Liver (tissue), 9 donors: ENCODE data around the gene HAO2. TPM values are rescaled to one million over a fixed set of nuclear protein-coding genes. Genes with fewer than 3 reads are reported as not detected.

ENCODE experiments used
- DNase-seq: peaks from one replicate; pipeline ENCODE4 v3.0.0-alpha.2; 2017; ENCODE audit warnings: low spot score
- H3K27ac ChIP-seq, 2 donors: one replicate each; pipeline ENCODE4 v1.7.0; 2013; ENCODE audit warnings: inconsistent platforms in 2 of 2, low read length in 2 of 2, control low read depth in 1 of 2, low read depth in 1 of 2, mild to moderate bottlenecking in 1 of 2
- H3K27me3 ChIP-seq, 4 donors: one replicate each; pipeline versions ENCODE4 v1.6.1 to v1.7.0; 2013; ENCODE audit warnings: low read length in 3 of 4, inconsistent platforms in 1 of 4, mild to moderate bottlenecking in 1 of 4, moderate library complexity in 1 of 4; ENCODE audit not compliant: control insufficient read depth in 4 of 4, insufficient read depth in 4 of 4
- H3K36me3 ChIP-seq, 4 donors: one replicate each; pipeline versions ENCODE4 v1.6.1 to v1.7.0; 2013; ENCODE audit warnings: low read length in 3 of 4, mild to moderate bottlenecking in 3 of 4, low read depth in 1 of 4, moderate library complexity in 1 of 4; ENCODE audit not compliant: control insufficient read depth in 4 of 4, insufficient read depth in 3 of 4
- H3K4me1 ChIP-seq, 4 donors: one replicate each; pipeline versions ENCODE4 v1.6.1 to v1.7.0; 2013; ENCODE audit warnings: low read length in 3 of 4, mild to moderate bottlenecking in 3 of 4, moderate library complexity in 1 of 4; ENCODE audit not compliant: control insufficient read depth in 4 of 4, insufficient read depth in 4 of 4
- H3K4me3 ChIP-seq, 3 donors: one replicate each; pipeline versions ENCODE4 v1.6.1 to v1.7.0; 2013; ENCODE audit warnings: low read length in 3 of 3, control low read depth in 1 of 3, low read depth in 1 of 3, mild to moderate bottlenecking in 1 of 3
- H3K9ac ChIP-seq, 2 donors: one replicate each; pipeline ENCODE4 v1.7.0; 2013; ENCODE audit warnings: low read length in 2 of 2, mild to moderate bottlenecking in 2 of 2, moderate library complexity in 2 of 2, control low read depth in 1 of 2, low read depth in 1 of 2
- H3K9me3 ChIP-seq, 4 donors: one replicate each; pipeline versions ENCODE4 v1.6.1 to v1.7.0; 2013; ENCODE audit warnings: low read length in 3 of 4; ENCODE audit not compliant: control insufficient read depth in 4 of 4
- ATF3 ChIP-seq: IDR thresholded peaks from 2 replicates; pipeline ENCODE4 v1.6.1; 2016; ENCODE audit warnings: antibody characterized with exemption
- CTCF ChIP-seq: fragments of 150-350 bp; IDR thresholded peaks from 2 replicates; pipeline ENCODE4 v1.5.1; 2017; ENCODE audit warnings: improper control_type of control experiment, low read depth, low read length; ENCODE audit not compliant: missing input control
- EGR1 ChIP-seq, 2 donors: IDR thresholded peaks; 2 replicates each; pipeline ENCODE4 v1.6.1; 2016 to 2018; ENCODE audit warnings: antibody characterized with exemption in 2 of 2, low read depth in 2 of 2
- FOXA1 ChIP-seq: IDR thresholded peaks from 2 replicates; pipeline ENCODE4 v1.6.1; 2016; ENCODE audit warnings: antibody characterized with exemption
- HNF4A ChIP-seq, 2 donors: conservative IDR thresholded peaks; 2 replicates each; pipeline ENCODE4 v1.6.1; 2016; ENCODE audit warnings: antibody characterized with exemption in 2 of 2, mild to moderate bottlenecking in 2 of 2
- JUND ChIP-seq, 2 donors: IDR thresholded peaks; 2 replicates each; pipeline ENCODE4 v1.6.1; 2016; ENCODE audit warnings: antibody characterized with exemption in 2 of 2
- NR2F2 ChIP-seq: IDR thresholded peaks from 2 replicates; pipeline ENCODE4 v1.6.1; 2016; ENCODE audit warnings: antibody characterized with exemption
- RAD21 ChIP-seq, 2 donors: IDR thresholded peaks; 2 replicates each; pipeline ENCODE4 v1.6.1; 2016; ENCODE audit warnings: antibody characterized with exemption in 2 of 2, mild to moderate bottlenecking in 2 of 2
- REST ChIP-seq: IDR thresholded peaks from 2 replicates; pipeline ENCODE4 v1.6.1; 2016; ENCODE audit warnings: antibody characterized with exemption, mild to moderate bottlenecking
- RXRA ChIP-seq, 2 donors: IDR thresholded peaks; 2 replicates each; pipeline ENCODE4 v1.6.1; 2017 to 2018; ENCODE audit warnings: antibody characterized with exemption in 2 of 2, mild to moderate bottlenecking in 1 of 2
- SP1 ChIP-seq: IDR thresholded peaks from 2 replicates; pipeline ENCODE4 v1.6.1; 2018; ENCODE audit warnings: antibody characterized with exemption, mild to moderate bottlenecking
- TAF1 ChIP-seq: conservative IDR thresholded peaks from 2 replicates; pipeline ENCODE4 v1.6.1; 2016; ENCODE audit warnings: antibody characterized with exemption, mild to moderate bottlenecking
- YY1 ChIP-seq: IDR thresholded peaks from 2 replicates; pipeline ENCODE4 v1.6.1; 2016; ENCODE audit warnings: antibody characterized with exemption, mild to moderate bottlenecking
- ZBTB33 ChIP-seq: IDR thresholded peaks from 2 replicates; pipeline ENCODE4 v1.6.1; 2016; ENCODE audit warnings: antibody characterized with exemption
- WGBS: extraction: QIAGEN DNeasy Blood & Tissue Kit; methylation state at CpG from one replicate; pipeline ENCODE4 v1.1.7; 2013; 5-methylcytosine and 5-hydroxymethylcytosine counted together
- polyA plus RNA-seq, 2 donors: library from polyadenylated mRNA; stranded (reverse) in 1 of 2; unstranded in 1 of 2; fragments of 200-250 nt in 1 of 2; fragments of >200 nt in 1 of 2; fragmentation: Nextera tagmentation in 1 of 2; extraction: Ambion mirVana in 1 of 2; gene quantifications; one replicate each; pipeline versions ENCODE4 v1.2.1 to v1.2.3, GENCODE V29; 2013 to 2015
- total RNA-seq, 2 donors: library from RNA; depleted of rRNA; stranded (reverse); fragments of >200 nt; gene quantifications; one replicate each; pipeline ENCODE4 v1.2.3, GENCODE V29; 2014
- TF ChIP-seq, protein P1 (sequence below): IDR thresholded peaks from 2 replicates; pipeline ENCODE4 v1.6.1; 2016; ENCODE audit warnings: antibody characterized with exemption
- donor health status: healthy.
- donor health status: healthy.
- donor health status: healthy.
- donor health status: healthy.
- donor health status: healthy.

Gene HAO2
- total and polyA plus RNA-seq, 4 donors: 8.2 to 377 (median 150) TPM

- no peaks in the 10 kb centered on the region for H3K36me3 ChIP-seq
- H3K4me1 ChIP-seq: peaks cover 12 to 85% (median 66%) of the 10 kb centered on the region in 4 donors
- TF ChIP-seq JUND (IDR thresholded peaks at IDR 0.05) (peak in 1 of 2 donors; percentile 16), CTCF (no peak), HNF4A (conservative IDR thresholded peaks at IDR 0.05) (peak in 1 of 2 donors; percentile 45), YY1 (peak; percentile 49), EGR1 (IDR thresholded peaks at IDR 0.05; ENCODE audit: low read depth in 2 of 2) (no peak), REST (peak; percentile 34), RXRA (IDR thresholded peaks at IDR 0.05) (peak in 1 of 2 donors; percentile 27)
- 19% methylated on average over 2 of the region's 2 CpGs for WGBS
- peak overlapping the region; percentile 19 to 88 for H3K9ac ChIP-seq
- H3K4me3 ChIP-seq: peak overlapping the region in 1 of 3 donors; percentile 70
- no peak for DNase-seq
- peak overlapping the region in 1 of 2 donors; percentile 25 for H3K27ac ChIP-seq
- H3K27me3 ChIP-seq: no peaks in the 10 kb centered on the region
- H3K9me3 ChIP-seq: no peaks in the 10 kb centered on the region
These were observed 3.2 kb downstream of the HAO2 start for GRCh38 chr1:119371815-119372214.

GRCh38 chr1:119372503-119373086 is 4.0 kb downstream of the HAO2 start:
- peak overlapping the region in 1 of 3 donors; percentile 14 for H3K4me3 ChIP-seq
- H3K36me3 ChIP-seq: no peaks in the 10 kb centered on the region
- H3K9me3 ChIP-seq: no peaks in the 10 kb centered on the region
- peaks cover 12 to 83% (median 63%) of the 10 kb centered on the region in 4 donors for H3K4me1 ChIP-seq
- H3K9ac ChIP-seq: peak overlapping the region in 1 of 2 donors; percentile 88
- H3K27ac ChIP-seq: peak overlapping the region; percentile 28 to 45
- TF ChIP-seq ZBTB33 (no peak), RAD21 (IDR thresholded peaks at IDR 0.05) (peak; percentile 82 to 85), JUND (IDR thresholded peaks at IDR 0.05) (no peak), NR2F2 (no peak), HNF4A (conservative IDR thresholded peaks at IDR 0.05) (peak in 1 of 2 donors; percentile 28), FOXA1 (no peak), CTCF (peak; percentile 55), RXRA (IDR thresholded peaks at IDR 0.05) (peak; percentile 5 to 20), SP1 (no peak), TAF1 (no peak), REST (no peak), ATF3 (no peak)
- TF ChIP-seq, protein P1, sequence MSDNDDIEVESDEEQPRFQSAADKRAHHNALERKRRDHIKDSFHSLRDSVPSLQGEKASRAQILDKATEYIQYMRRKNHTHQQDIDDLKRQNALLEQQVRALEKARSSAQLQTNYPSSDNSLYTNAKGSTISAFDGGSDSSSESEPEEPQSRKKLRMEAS: no peak
- no peaks in the 10 kb centered on the region for H3K27me3 ChIP-seq
- DNase-seq: no peak
- WGBS: 20% methylated on average over 6 of the region's 6 CpGs
